ENCODE results near the gene RGS4.

- no peak for TF ChIP-seq CTCF (conservative IDR thresholded peaks at IDR 0.05 in 1 of 2, IDR thresholded peaks at IDR 0.05 in 1 of 2; ENCODE audit: low read depth in 1 of 2, low read length in 2 of 2)
- no peak for TF ChIP-seq EZH2 (IDR thresholded peaks at IDR 0.05; ENCODE audit: low read length, missing control alignments)
Measured at GRCh38 chr1:163095213-163095612, 26.1 kb downstream of the RGS4 start.
